Measurements from ENCODE around the gene GABBR1.

Gene GABBR1

DNA sequence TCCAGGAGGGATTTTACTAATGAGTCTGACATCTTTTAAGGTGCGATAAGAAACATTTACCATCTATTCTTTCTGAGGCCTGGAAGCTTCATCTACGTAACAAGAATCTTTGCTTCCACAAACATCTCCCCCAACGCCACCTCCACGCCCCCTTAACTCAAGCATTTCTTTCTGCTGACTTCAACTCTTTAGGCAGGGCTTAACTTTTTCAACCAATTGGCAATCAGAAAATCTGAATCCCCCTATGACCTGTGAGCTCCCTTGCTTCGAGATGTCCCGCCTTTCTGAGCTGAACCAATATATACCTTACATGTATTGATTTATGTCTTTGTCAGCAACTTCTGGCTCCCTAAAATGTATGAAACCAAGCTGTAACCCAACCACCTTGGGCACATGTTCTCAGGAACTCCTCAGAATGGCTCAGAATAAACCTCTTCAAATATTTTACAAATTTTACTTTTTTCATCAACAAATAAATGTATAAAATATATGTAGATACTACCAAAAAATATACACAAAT is 36.5 kb downstream of the GABBR1 start:
- TF ChIP-seq CTCF (IDR thresholded peaks at IDR 0.05; ENCODE audit: unreplicated experiment in 3 of 3): no peak
- H3K4me1 Mint-ChIP-seq: peaks cover 16% of the 10 kb centered on the region
- peaks cover 4% of the 10 kb centered on the region for H3K36me3 Mint-ChIP-seq (ENCODE audit: low read depth)
- no peaks in the 10 kb centered on the region for H3K9me3 Mint-ChIP-seq
- no peak overlapping the region for H3K4me3 Mint-ChIP-seq
- H3K27ac Mint-ChIP-seq: no peak overlapping the region
- no peaks in the 10 kb centered on the region for H3K27me3 Mint-ChIP-seq (ENCODE audit: low read depth)

DNA sequence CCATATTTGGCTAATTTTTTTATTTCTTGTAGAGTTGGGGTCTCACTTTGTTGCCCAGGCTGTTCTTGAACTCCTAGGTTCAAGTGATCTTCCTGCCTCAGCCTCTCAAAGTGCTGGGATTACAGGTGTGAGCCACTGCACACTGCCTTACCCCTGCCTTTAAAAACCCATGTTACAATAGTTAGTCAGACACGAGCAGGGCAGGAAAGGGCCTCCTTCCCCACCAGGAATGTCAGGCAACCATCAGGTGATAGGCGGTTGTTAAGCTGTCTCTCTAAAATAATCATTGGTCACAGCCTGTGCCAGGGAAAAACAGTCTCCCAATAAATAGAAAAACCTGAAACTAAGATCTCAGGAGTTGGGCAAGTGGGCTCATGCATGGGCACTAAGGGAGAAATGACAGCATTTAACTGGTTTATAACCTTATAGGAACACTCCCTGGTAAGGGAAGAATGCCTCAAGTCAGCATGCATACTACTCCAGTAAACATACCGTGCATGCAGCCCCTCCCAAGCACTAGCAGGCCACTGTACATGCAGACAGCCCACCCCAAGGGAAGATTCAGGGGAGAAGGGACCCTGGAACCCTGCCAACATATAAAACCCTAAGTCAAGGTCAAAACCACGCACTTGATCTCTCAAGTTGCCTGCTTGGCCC is 39.7 kb downstream of the GABBR1 start:
- TF ChIP-seq CTCF (IDR thresholded peaks at IDR 0.05; ENCODE audit: unreplicated experiment in 3 of 3): no peak
- peak overlapping the region in 1 of 3 experiments; percentile 18 for H3K27ac Mint-ChIP-seq
- H3K9me3 Mint-ChIP-seq: no peaks in the 10 kb centered on the region
- H3K4me1 Mint-ChIP-seq: peaks cover 16% of the 10 kb centered on the region
- H3K4me3 Mint-ChIP-seq: no peak overlapping the region
- no peaks in the 10 kb centered on the region for H3K27me3 Mint-ChIP-seq (ENCODE audit: low read depth)
- no peaks in the 10 kb centered on the region for H3K36me3 Mint-ChIP-seq (ENCODE audit: low read depth)

DNA sequence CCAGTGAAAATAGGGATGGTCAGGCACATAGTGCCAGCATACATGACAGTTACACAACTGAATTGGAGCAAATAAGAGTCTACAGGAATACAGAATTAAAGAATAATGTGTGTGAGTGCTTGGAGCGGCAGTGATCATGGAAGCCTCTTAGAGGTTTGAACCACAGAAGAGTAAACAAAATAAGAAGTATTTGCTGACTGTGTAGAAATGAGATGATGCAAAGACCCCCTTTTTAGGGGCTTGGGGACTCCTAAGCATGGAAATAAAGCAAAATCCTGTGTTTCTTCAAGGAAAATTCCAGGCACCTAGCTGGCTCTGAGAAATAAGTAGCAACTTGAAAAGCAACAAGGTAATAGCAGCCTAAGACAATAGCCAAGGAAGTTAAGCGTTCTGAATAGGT is 41.3 kb downstream of the GABBR1 start:
- Mint-ChIP-seq H3K36me3 (ENCODE audit: low read depth) (no peaks in the 10 kb centered on the region), H3K4me3 (no peak overlapping the region), H3K27ac (no peak overlapping the region), H3K9me3 (no peaks in the 10 kb centered on the region), H3K4me1 (peaks cover 12% of the 10 kb centered on the region), H3K27me3 (ENCODE audit: low read depth) (no peaks in the 10 kb centered on the region)
- no peak for TF ChIP-seq CTCF (IDR thresholded peaks at IDR 0.05; ENCODE audit: unreplicated experiment in 3 of 3)

GRCh38 chr6:29590218-29590808 is 42.7 kb downstream of the GABBR1 start:
- H3K4me3 Mint-ChIP-seq: no peak overlapping the region
- H3K36me3 Mint-ChIP-seq (ENCODE audit: low read depth): no peaks in the 10 kb centered on the region
- H3K27ac Mint-ChIP-seq: no peak overlapping the region
- peaks cover 12% of the 10 kb centered on the region for H3K4me1 Mint-ChIP-seq
- no peaks in the 10 kb centered on the region for H3K27me3 Mint-ChIP-seq (ENCODE audit: low read depth)
- H3K9me3 Mint-ChIP-seq: no peaks in the 10 kb centered on the region
- TF ChIP-seq CTCF (IDR thresholded peaks at IDR 0.05; ENCODE audit: unreplicated experiment in 3 of 3): no peak

- Mint-ChIP-seq H3K27ac (no peak overlapping the region), H3K9me3 (no peaks in the 10 kb centered on the region), H3K36me3 (ENCODE audit: low read depth) (no peaks in the 10 kb centered on the region), H3K27me3 (ENCODE audit: low read depth) (no peaks in the 10 kb centered on the region), H3K4me1 (peaks cover 12% of the 10 kb centered on the region), H3K4me3 (no peak overlapping the region)
- peak; percentile 96 to 98 (median 97) for TF ChIP-seq CTCF (IDR thresholded peaks at IDR 0.05; ENCODE audit: unreplicated experiment in 3 of 3)
Observed at GRCh38 chr6:29589423-29590048, 43.4 kb downstream of the GABBR1 start.

Measured in nephron (organoid).